Endodermal cell (in vitro differentiated cells): ENCODE measurements around the gene EDRF1. TPM values are rescaled to one million over a fixed set of nuclear protein-coding genes. Genes with fewer than 3 reads are reported as not detected.

Experiments
- DNase-seq: peaks from one replicate; pipeline ENCODE4 v3.0.0-alpha.2; 2017
- H3K27ac ChIP-seq: 2 replicates; pipeline ENCODE4 v1.5.1; 2013; ENCODE audit warnings: mild to moderate bottlenecking, low read depth, low read length, moderate library complexity
- H3K27me3 ChIP-seq: 2 replicates; pipeline ENCODE4 v1.6.1; 2013; ENCODE audit warnings: mild to moderate bottlenecking, low read length, moderate library complexity; ENCODE audit not compliant: insufficient read depth, control insufficient read depth, poor library complexity, severe bottlenecking
- H3K36me3 ChIP-seq: 2 replicates; pipeline ENCODE4 v1.7.0; 2013; ENCODE audit warnings: mild to moderate bottlenecking, low read length, moderate library complexity; ENCODE audit not compliant: control insufficient read depth, insufficient read depth
- H3K4me1 ChIP-seq: one replicate; pipeline ENCODE4 v1.7.0; 2013; ENCODE audit warnings: low read length; ENCODE audit not compliant: control insufficient read depth, insufficient read depth
- H3K4me3 ChIP-seq: 2 replicates; pipeline ENCODE4 v1.5.1; 2013; ENCODE audit warnings: mild to moderate bottlenecking, low read length, moderate library complexity
- H3K9ac ChIP-seq: 2 replicates; pipeline ENCODE4 v1.6.1; 2013; ENCODE audit warnings: mild to moderate bottlenecking, low read length, moderate library complexity; ENCODE audit not compliant: poor library complexity, severe bottlenecking; ENCODE audit errors: extremely low read depth
- H3K9me3 ChIP-seq: 2 replicates; pipeline ENCODE4 v1.6.1; 2013; ENCODE audit warnings: mild to moderate bottlenecking, low read length, moderate library complexity; ENCODE audit not compliant: control insufficient read depth
- H3K27ac Mint-ChIP-seq: 2 replicates; pipeline ENCODE4 v1.8.0; 2020; ENCODE audit warnings: mixed read lengths
- H3K27me3 Mint-ChIP-seq: 2 replicates; pipeline ENCODE4 v1.8.0; 2021; ENCODE audit warnings: mild to moderate bottlenecking, mixed read lengths; ENCODE audit not compliant: insufficient read depth
- H3K36me3 Mint-ChIP-seq: 2 replicates; pipeline ENCODE4 v1.8.0; 2020; ENCODE audit warnings: low read depth, mixed read lengths
- H3K4me1 Mint-ChIP-seq: 2 replicates; pipeline ENCODE4 v1.8.0; 2020; ENCODE audit warnings: mixed read lengths
- H3K4me3 Mint-ChIP-seq: 2 replicates; pipeline ENCODE4 v1.8.0; 2020; ENCODE audit warnings: mild to moderate bottlenecking, moderate library complexity, mixed read lengths
- H3K9me3 Mint-ChIP-seq: 2 replicates; pipeline ENCODE4 v1.8.0; 2020; ENCODE audit warnings: mild to moderate bottlenecking, mixed read lengths
- CTCF ChIP-seq: fragments of 200-600 bp; sonication (generic); conservative IDR thresholded peaks from 2 replicates; pipeline ENCODE4 v1.5.0; 2021; ENCODE audit warnings: antibody characterized with exemption, mild to moderate bottlenecking
- WGBS, 2 experiments: methylation state at CpG; one replicate each; pipeline versions ENCODE4 v1.1.5 to v1.1.7; 2013; ENCODE audit warnings: missing lambda C conversion rate in 2 of 2, mixed read lengths in 1 of 2; ENCODE audit not compliant: insufficient coverage in 1 of 2, insufficient read length in 1 of 2; 5-methylcytosine and 5-hydroxymethylcytosine counted together
- total RNA-seq, 2 donors: library from RNA; stranded (reverse); fragmentation: NEBNext Ultra II Directional in 1 of 2; extraction: Animal tissue kit (Norgen Biotek cat#: 25700) in 1 of 2; gene quantifications; 2 replicates in 1 of 2; 3 replicates in 1 of 2; pipeline ENCODE4 v1.2.1, GENCODE V29; 2021

The EDRF1 gene
- total RNA-seq, 2 donors from 2014 or later: 44.5 to 46.8 TPM

DNA sequence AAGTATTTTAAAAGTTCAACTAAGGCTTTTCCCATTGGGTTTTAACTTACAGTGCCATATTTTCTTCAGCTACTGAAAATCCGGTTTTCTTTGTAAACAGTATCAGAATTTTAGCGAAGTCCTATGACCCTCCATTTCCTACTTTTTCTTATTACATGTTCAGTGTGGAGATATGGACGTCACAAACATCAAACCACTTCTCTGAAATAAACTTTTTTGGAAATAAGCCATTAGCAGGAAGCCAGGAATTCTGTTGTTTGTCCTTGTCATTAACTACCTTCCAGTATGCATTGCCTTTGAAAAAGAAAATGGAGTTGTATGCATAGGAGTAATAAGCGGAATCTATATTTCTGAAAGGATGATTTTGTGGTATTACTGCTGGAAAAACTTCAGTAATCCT is 47.0 kb downstream of the EDRF1 start:
- H3K36me3 ChIP-seq: peaks cover 45% of the 10 kb centered on the region
- H3K9me3 Mint-ChIP-seq: no peaks in the 10 kb centered on the region
- H3K27me3 ChIP-seq: no peaks in the 10 kb centered on the region
- no peak overlapping the region for H3K27ac Mint-ChIP-seq
- peaks cover 32% of the 10 kb centered on the region for H3K36me3 Mint-ChIP-seq
- H3K4me1 Mint-ChIP-seq: peaks cover 7% of the 10 kb centered on the region
- no peak overlapping the region for H3K27ac ChIP-seq
- H3K4me3 ChIP-seq: no peak overlapping the region
- no peaks in the 10 kb centered on the region for H3K9me3 ChIP-seq
- no peaks in the 10 kb centered on the region for H3K4me1 ChIP-seq
- WGBS, 2 experiments: 94 to 100% methylated on average over 3 to 4 of the region's 4 CpGs
- H3K9ac ChIP-seq: no peak overlapping the region
- no peaks in the 10 kb centered on the region for H3K27me3 Mint-ChIP-seq
- no peak overlapping the region for H3K4me3 Mint-ChIP-seq
- TF ChIP-seq CTCF: no peak
- no peak for DNase-seq

GRCh38 chr10:125768219-125768855 is 48.8 kb downstream of the EDRF1 start:
- Histone ChIP-seq H3K27me3 (no peaks in the 10 kb centered on the region), H3K9ac (no peak overlapping the region), H3K4me3 (no peak overlapping the region), H3K36me3 (peaks cover 33% of the 10 kb centered on the region), H3K9me3 (no peaks in the 10 kb centered on the region), H3K4me1 (no peaks in the 10 kb centered on the region), H3K27ac (no peak overlapping the region)
- no peak overlapping the region for H3K4me3 Mint-ChIP-seq
- no peak overlapping the region for H3K27ac Mint-ChIP-seq
- no peaks in the 10 kb centered on the region for H3K27me3 Mint-ChIP-seq
- no peaks in the 10 kb centered on the region for H3K9me3 Mint-ChIP-seq
- WGBS, 2 experiments: 90% methylated on average over 3 to 4 of the region's 4 CpGs
- TF ChIP-seq CTCF: no peak
- no peak for DNase-seq
- peaks cover 24% of the 10 kb centered on the region for H3K36me3 Mint-ChIP-seq
- H3K4me1 Mint-ChIP-seq: no peaks in the 10 kb centered on the region

- Histone ChIP-seq H3K9me3 (no peaks in the 10 kb centered on the region), H3K9ac (no peak overlapping the region), H3K4me1 (no peaks in the 10 kb centered on the region), H3K4me3 (no peak overlapping the region), H3K27ac (no peak overlapping the region), H3K36me3 (peaks cover 25% of the 10 kb centered on the region), H3K27me3 (no peaks in the 10 kb centered on the region)
- DNase-seq: no peak
- Mint-ChIP-seq H3K27ac (no peak overlapping the region), H3K9me3 (no peaks in the 10 kb centered on the region), H3K4me1 (no peaks in the 10 kb centered on the region), H3K4me3 (no peak overlapping the region), H3K27me3 (no peaks in the 10 kb centered on the region), H3K36me3 (peaks cover 16% of the 10 kb centered on the region)
- no peak for TF ChIP-seq CTCF
- 92 to 94% methylated on average over 11 to 12 of the region's 12 CpGs for WGBS, 2 experiments
These were observed 49.7 kb downstream of the EDRF1 start for GRCh38 chr10:125769175-125769574.
